Karpas-422 (cell line): ENCODE results near the gene DIRAS2. TPM values are rescaled to one million over a fixed set of nuclear protein-coding genes. Genes with fewer than 3 reads are reported as not detected.

ENCODE experiments used
- DNase-seq: peaks from one replicate; pipeline ENCODE4 v3.0.0-alpha.2; 2015
- H2AFZ ChIP-seq: fragments of 200-600 bp; sonication (generic); 2 replicates; pipeline ENCODE4 v1.6.1; 2014; ENCODE audit warnings: antibody characterized with exemption, low read length, mixed read lengths
- H3K27ac ChIP-seq: fragments of 200-600 bp; sonication (generic); 2 replicates; pipeline ENCODE4 v1.5.1; 2014; ENCODE audit warnings: mild to moderate bottlenecking, low read length, moderate library complexity
- H3K27me3 ChIP-seq: fragments of 200-600 bp; sonication (generic); 2 replicates; pipeline ENCODE4 v1.6.1; 2014; ENCODE audit warnings: low read length, mixed read lengths
- H3K36me3 ChIP-seq: fragments of 200-600 bp; sonication (generic); 2 replicates; pipeline ENCODE4 v1.6.1; 2014; ENCODE audit warnings: low read length, mixed read lengths; ENCODE audit not compliant: insufficient read depth
- H3K4me1 ChIP-seq: fragments of 200-600 bp; sonication (generic); 2 replicates; pipeline ENCODE4 v1.6.1; 2014; ENCODE audit warnings: mild to moderate bottlenecking, low read length, mixed read lengths
- H3K4me2 ChIP-seq: fragments of 200-600 bp; sonication (generic); 2 replicates; pipeline ENCODE4 v1.6.1; 2014; ENCODE audit warnings: low read length, low read depth, mild to moderate bottlenecking; ENCODE audit not compliant: poor library complexity, severe bottlenecking
- H3K4me3 ChIP-seq: fragments of 200-600 bp; sonication (generic); 2 replicates; pipeline ENCODE4 v1.5.1; 2014; ENCODE audit warnings: mild to moderate bottlenecking, antibody characterized with exemption, low read length, mixed read lengths
- H3K79me2 ChIP-seq: fragments of 200-600 bp; sonication (generic); 2 replicates; pipeline ENCODE4 v1.6.1; 2014; ENCODE audit warnings: mild to moderate bottlenecking, low read length, mixed read lengths
- H3K9ac ChIP-seq: fragments of 200-600 bp; sonication (generic); 2 replicates; pipeline ENCODE4 v1.6.0; 2014; ENCODE audit warnings: low read length
- H3K9me2 ChIP-seq: fragments of 200-600 bp; sonication (generic), shearing (Covaris generic); replicated peaks from 2 replicates; pipeline ENCODE4 v1.6.0; 2014; ENCODE audit warnings: mild to moderate bottlenecking, low read length, moderate library complexity; ENCODE audit not compliant: insufficient read depth
- H3K9me3 ChIP-seq: fragments of 300-700, 200-600 bp; sonication (generic); 2 replicates; pipeline ENCODE4 v1.6.1; 2014; ENCODE audit warnings: low read length, mixed read lengths
- H4K20me1 ChIP-seq: fragments of 200-600 bp; sonication (generic); 2 replicates; pipeline ENCODE4 v1.6.1; 2014; ENCODE audit warnings: mild to moderate bottlenecking, antibody characterized with exemption, low read length, low read depth; ENCODE audit not compliant: insufficient read depth
- total RNA-seq: library from RNA; depleted of rRNA; stranded (reverse); fragments of >200 nt; shearing (Covaris generic); gene quantifications from 2 replicates; pipeline ENCODE4 v1.2.3, GENCODE V29; 2014; ENCODE audit warnings: low replicate concordance; rRNA removed

Gene DIRAS2
- total RNA-seq, 1 experiment from 2014 or later = not detected

DNA sequence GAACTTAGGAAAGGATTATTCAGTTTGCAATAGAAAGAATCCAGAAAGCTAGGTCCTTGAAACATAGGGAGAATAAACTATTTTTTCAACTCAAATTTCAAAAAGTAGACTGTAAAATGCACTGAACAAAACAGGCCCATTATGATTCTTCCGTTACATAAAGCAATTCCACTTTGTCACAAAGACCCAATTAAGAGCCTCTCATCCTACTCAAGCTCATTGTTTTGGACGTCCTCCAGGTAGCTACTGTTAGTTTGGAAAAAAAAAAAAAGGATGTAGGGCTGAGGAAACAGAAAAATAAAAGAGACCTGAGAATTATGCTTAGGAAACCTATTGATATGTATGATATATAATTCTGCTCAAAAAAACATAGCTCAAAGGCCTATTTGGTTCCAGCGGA is 74.0 kb downstream of the DIRAS2 start:
- Histone ChIP-seq H3K9me2 (no peaks in the 10 kb centered on the region), H2AFZ (no peak overlapping the region), H3K36me3 (no peaks in the 10 kb centered on the region)

DNA sequence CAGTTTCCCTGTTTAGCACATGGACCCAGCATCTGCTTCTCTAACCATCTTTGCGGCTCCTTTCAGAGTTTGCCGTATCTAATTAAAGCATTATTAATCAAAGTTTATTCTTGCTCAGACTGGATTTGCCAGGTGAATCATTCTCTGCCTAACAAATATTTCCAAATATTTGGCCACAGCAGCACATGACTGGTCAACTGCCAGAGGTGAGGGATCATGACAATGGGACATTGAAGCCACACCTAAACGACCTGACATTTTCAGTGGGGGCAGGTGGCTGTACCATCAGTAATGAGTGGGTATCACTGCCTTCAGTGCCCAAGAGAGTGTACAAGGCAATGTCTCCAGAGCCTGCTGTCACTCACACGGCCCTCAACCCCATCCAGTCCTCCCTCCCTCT is 80.4 kb downstream of the DIRAS2 start:
- H3K27ac ChIP-seq = no peak overlapping the region
- no peaks in the 10 kb centered on the region for H3K9me3 ChIP-seq
- H2AFZ ChIP-seq = no peak overlapping the region
- no peaks in the 10 kb centered on the region for H3K4me1 ChIP-seq
- H3K79me2 ChIP-seq = no peaks in the 10 kb centered on the region
- H3K9ac ChIP-seq = no peak overlapping the region
- H3K4me2 ChIP-seq = no peak overlapping the region
- no peaks in the 10 kb centered on the region for H3K9me2 ChIP-seq
- 0 out of 2 replicates have a peak, but pooled peaks cover 3% of the 10 kb centered on the region for H3K27me3 ChIP-seq
- no peak for DNase-seq
- H3K36me3 ChIP-seq = no peaks in the 10 kb centered on the region
- H3K4me3 ChIP-seq = no peak overlapping the region
- no peaks in the 10 kb centered on the region for H4K20me1 ChIP-seq

More for the DNA sequence above, 74.0 kb downstream of the DIRAS2 start:
- Histone ChIP-seq H3K9me3 (no peaks in the 10 kb centered on the region), H3K4me3 (no peak overlapping the region), H3K4me2 (no peak overlapping the region), H3K79me2 (no peaks in the 10 kb centered on the region), H3K27ac (no peak overlapping the region), H3K4me1 (no peaks in the 10 kb centered on the region), H3K9ac (no peak overlapping the region), H4K20me1 (no peaks in the 10 kb centered on the region), H3K27me3 (no peaks in the 10 kb centered on the region)
- DNase-seq = no peak

Other genes with a start within 250 kb of the DIRAS2 start
- 151 and 216 TPM in 2 replicates for gene SYK, start 159.0 kb upstream of the DIRAS2 start, total RNA-seq